ENCODE measurements around the gene MED8.

DNA sequence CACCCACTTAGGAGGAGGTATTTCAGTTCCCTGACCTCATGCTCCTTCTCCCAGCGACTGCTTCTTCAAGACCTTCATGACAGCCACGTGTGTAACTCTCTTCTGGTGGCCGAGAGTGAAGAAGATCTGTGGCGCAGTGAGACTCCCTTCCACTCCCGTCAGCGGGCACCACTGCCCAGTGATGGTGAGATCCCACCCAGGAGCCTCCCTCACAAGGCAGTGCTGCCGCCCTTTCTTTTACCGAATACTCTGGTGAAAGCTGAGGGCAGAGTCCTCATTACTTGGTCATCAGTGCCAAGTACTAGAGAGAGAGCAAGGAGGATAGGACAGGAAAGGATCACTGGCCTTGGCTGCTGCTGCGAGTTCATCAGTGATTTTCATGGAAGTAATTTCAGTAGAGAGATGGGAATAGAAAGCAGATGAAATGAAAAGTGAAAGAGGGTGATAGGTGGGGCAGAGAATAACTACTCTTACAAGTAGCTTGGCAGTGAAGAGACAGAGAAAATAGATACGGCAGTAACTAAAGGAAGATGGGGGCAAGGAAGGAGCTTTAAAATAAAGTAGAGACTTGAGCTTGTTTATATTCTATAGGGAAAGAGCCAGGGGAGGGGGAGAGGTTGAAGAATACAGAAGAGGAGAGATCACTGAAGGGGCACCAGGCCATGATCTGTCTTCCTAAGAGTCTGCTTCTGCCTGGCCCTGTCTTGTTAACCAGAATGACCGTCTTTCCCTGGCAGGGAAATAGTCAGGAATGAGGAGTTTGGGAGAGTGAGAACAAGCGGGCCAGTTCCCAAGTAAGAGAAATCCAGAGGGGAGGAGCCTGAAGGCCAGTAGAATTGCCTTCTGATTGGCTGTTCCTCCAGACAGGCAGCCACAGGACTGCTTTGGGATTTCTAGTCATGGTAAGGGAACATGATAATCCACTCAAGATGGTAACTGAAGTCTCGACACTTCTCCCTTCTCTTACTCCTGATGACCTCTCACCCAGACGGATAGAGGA lies 45.8 kb upstream of the MED8 start:
- TF ChIP-seq NR2C1 (IDR thresholded peaks at IDR 0.05) = no peak
- no peak for TF ChIP-seq NR2C1 (tag; IDR thresholded peaks at IDR 0.05)
- TF ChIP-seq FOXM1 (IDR thresholded peaks at IDR 0.05; ENCODE audit: low read depth) = no peak
- no peak for TF ChIP-seq FOXM1 (CRISPR knock-in tag; IDR thresholded peaks at IDR 0.05; ENCODE audit: low read depth)
- TF ChIP-seq, protein P1, sequence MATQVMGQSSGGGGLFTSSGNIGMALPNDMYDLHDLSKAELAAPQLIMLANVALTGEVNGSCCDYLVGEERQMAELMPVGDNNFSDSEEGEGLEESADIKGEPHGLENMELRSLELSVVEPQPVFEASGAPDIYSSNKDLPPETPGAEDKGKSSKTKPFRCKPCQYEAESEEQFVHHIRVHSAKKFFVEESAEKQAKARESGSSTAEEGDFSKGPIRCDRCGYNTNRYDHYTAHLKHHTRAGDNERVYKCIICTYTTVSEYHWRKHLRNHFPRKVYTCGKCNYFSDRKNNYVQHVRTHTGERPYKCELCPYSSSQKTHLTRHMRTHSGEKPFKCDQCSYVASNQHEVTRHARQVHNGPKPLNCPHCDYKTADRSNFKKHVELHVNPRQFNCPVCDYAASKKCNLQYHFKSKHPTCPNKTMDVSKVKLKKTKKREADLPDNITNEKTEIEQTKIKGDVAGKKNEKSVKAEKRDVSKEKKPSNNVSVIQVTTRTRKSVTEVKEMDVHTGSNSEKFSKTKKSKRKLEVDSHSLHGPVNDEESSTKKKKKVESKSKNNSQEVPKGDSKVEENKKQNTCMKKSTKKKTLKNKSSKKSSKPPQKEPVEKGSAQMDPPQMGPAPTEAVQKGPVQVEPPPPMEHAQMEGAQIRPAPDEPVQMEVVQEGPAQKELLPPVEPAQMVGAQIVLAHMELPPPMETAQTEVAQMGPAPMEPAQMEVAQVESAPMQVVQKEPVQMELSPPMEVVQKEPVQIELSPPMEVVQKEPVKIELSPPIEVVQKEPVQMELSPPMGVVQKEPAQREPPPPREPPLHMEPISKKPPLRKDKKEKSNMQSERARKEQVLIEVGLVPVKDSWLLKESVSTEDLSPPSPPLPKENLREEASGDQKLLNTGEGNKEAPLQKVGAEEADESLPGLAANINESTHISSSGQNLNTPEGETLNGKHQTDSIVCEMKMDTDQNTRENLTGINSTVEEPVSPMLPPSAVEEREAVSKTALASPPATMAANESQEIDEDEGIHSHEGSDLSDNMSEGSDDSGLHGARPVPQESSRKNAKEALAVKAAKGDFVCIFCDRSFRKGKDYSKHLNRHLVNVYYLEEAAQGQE (IDR thresholded peaks at IDR 0.05; ENCODE audit: borderline replicate concordance) = no peak
- TF ChIP-seq, protein P1 (CRISPR knock-in tag; IDR thresholded peaks at IDR 0.05; ENCODE audit: low read depth) = no peak
- TF ChIP-seq, protein P2, sequence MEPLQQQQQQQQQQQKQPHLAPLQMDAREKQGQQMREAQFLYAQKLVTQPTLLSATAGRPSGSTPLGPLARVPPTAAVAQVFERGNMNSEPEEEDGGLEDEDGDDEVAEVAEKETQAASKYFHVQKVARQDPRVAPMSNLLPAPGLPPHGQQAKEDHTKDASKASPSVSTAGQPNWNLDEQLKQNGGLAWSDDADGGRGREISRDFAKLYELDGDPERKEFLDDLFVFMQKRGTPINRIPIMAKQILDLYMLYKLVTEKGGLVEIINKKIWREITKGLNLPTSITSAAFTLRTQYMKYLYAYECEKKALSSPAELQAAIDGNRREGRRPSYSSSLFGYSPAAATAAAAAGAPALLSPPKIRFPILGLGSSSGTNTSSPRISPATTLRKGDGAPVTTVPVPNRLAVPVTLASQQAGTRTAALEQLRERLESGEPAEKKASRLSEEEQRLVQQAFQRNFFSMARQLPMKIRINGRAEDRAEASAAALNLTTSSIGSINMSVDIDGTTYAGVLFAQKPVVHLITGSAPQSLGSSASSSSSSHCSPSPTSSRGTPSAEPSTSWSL (CRISPR knock-in tag; IDR thresholded peaks at IDR 0.05; ENCODE audit: borderline replicate concordance) = no peak
- TF ChIP-seq SP1 (CRISPR knock-in tag; IDR thresholded peaks at IDR 0.05) = no peak
- TF ChIP-seq, protein P3, sequence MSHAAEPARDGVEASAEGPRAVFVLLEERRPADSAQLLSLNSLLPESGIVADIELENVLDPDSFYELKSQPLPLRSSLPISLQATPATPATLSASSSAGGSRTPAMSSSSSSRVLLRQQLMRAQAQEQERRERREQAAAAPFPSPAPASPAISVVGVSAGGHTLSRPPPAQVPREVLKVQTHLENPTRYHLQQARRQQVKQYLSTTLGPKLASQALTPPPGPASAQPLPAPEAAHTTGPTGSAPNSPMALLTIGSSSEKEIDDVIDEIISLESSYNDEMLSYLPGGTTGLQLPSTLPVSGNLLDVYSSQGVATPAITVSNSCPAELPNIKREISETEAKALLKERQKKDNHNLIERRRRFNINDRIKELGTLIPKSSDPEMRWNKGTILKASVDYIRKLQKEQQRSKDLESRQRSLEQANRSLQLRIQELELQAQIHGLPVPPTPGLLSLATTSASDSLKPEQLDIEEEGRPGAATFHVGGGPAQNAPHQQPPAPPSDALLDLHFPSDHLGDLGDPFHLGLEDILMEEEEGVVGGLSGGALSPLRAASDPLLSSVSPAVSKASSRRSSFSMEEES (CRISPR knock-in tag; IDR thresholded peaks at IDR 0.05) = no peak
- TF ChIP-seq ZNF224 (CRISPR knock-in tag; IDR thresholded peaks at IDR 0.05) = no peak
- TF ChIP-seq, protein P4, sequence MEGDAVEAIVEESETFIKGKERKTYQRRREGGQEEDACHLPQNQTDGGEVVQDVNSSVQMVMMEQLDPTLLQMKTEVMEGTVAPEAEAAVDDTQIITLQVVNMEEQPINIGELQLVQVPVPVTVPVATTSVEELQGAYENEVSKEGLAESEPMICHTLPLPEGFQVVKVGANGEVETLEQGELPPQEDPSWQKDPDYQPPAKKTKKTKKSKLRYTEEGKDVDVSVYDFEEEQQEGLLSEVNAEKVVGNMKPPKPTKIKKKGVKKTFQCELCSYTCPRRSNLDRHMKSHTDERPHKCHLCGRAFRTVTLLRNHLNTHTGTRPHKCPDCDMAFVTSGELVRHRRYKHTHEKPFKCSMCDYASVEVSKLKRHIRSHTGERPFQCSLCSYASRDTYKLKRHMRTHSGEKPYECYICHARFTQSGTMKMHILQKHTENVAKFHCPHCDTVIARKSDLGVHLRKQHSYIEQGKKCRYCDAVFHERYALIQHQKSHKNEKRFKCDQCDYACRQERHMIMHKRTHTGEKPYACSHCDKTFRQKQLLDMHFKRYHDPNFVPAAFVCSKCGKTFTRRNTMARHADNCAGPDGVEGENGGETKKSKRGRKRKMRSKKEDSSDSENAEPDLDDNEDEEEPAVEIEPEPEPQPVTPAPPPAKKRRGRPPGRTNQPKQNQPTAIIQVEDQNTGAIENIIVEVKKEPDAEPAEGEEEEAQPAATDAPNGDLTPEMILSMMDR (IDR thresholded peaks at IDR 0.05 in 2 of 3, conservative IDR thresholded peaks at IDR 0.05 in 1 of 3; ENCODE audit: insufficient read depth in 2 of 3, low read depth in 1 of 3, low read length in 3 of 3) = no peak
- no peak for TF ChIP-seq TOE1 (IDR thresholded peaks at IDR 0.05; ENCODE audit: borderline replicate concordance)
- no peak for TF ChIP-seq TOE1 (CRISPR knock-in tag; IDR thresholded peaks at IDR 0.05; ENCODE audit: borderline replicate concordance, low read depth)
- no peak for TF ChIP-seq ZNF507 (tag; conservative IDR thresholded peaks at IDR 0.05)
- no peak for TF ChIP-seq EZH2 (IDR thresholded peaks at IDR 0.05; ENCODE audit: borderline replicate concordance, low read depth, low read length)
- TF ChIP-seq, protein P5, sequence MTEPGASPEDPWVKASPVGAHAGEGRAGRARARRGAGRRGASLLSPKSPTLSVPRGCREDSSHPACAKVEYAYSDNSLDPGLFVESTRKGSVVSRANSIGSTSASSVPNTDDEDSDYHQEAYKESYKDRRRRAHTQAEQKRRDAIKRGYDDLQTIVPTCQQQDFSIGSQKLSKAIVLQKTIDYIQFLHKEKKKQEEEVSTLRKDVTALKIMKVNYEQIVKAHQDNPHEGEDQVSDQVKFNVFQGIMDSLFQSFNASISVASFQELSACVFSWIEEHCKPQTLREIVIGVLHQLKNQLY (CRISPR knock-in tag; conservative IDR thresholded peaks at IDR 0.05) = no peak
